Measurements from ENCODE around the gene CLC.
"Not testable (repeated sequence)": the region's sequence is repeated elsewhere in the genome, so short reads cannot be mapped to it uniquely, and the experiment has no call there.

DNA sequence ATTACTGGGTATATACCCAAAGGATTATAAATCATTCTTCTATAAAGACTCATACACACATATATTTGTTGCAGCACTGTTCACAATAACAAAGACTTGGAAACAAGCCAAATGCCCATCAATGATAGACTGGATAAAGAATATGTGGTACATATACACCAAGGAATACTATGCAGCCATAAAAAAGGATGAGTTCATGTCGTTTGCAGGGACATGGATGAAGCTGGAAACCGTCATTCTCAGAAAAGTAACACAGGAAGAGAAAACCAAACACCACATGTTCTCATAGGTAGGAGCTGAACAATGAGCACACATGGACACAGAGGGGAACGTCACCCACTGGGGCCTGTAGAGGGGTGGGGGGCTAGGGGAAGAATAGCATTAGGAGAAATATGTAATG, 17.7 kb downstream of the CLC start:
- TF ChIP-seq, protein P1, sequence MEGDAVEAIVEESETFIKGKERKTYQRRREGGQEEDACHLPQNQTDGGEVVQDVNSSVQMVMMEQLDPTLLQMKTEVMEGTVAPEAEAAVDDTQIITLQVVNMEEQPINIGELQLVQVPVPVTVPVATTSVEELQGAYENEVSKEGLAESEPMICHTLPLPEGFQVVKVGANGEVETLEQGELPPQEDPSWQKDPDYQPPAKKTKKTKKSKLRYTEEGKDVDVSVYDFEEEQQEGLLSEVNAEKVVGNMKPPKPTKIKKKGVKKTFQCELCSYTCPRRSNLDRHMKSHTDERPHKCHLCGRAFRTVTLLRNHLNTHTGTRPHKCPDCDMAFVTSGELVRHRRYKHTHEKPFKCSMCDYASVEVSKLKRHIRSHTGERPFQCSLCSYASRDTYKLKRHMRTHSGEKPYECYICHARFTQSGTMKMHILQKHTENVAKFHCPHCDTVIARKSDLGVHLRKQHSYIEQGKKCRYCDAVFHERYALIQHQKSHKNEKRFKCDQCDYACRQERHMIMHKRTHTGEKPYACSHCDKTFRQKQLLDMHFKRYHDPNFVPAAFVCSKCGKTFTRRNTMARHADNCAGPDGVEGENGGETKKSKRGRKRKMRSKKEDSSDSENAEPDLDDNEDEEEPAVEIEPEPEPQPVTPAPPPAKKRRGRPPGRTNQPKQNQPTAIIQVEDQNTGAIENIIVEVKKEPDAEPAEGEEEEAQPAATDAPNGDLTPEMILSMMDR (IDR thresholded peaks at IDR 0.05) = not testable (repeated sequence)
- TF ChIP-seq EZH2 (IDR thresholded peaks at IDR 0.05; ENCODE audit: borderline replicate concordance, insufficient read depth, low read depth, low read length, poor library complexity, severe bottlenecking) = not testable (repeated sequence)
